NCI-H1105 (cell line): ENCODE results near the gene CUX1.
"Not testable (repeated sequence)": the region's sequence is repeated elsewhere in the genome, so short reads cannot be mapped to it uniquely, and the experiment has no call there.

Source experiments
- DNase-seq: peaks from one replicate; lab custom pipeline; 2025; lab: John Stamatoyannopoulos, UW

CUX1 gene

DNA sequence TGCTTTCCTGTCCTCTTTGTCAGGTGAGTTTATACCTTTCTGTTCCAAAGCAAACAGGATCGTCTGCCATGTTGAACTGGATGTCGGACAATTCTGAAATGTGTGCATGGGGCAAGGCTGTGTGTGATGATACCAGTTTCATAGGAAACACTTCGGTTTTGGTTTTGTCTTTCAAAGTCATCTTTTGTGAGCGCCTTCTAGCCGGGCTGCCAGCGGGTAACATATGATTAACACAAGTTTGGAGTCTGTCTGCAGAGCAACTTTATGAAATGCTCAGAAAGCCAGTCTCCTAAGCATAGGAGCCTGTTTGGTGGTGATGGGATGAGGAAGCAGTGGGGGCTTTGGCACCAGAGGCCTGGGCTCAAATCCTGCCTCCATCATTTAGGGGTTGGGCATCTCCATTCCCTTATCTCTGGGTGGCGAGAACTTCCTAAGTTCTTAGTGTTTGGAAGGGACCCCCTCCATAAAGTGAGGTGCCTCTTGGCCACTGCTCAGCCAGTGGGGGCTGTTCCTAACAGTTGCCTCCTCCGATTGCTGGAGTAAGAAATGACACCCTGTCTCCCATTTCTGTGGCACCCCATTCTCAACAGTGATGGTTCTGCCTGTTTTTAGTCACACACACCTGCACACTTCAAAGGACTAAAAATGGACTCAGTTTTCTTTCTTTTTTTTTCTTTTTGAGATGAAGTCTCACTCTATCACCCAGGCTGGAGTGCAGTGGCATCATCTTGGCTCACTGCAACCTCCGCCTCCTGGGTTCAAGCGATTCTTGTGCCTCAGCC, 36.8 kb downstream of the CUX1 start:
- no peak for DNase-seq

DNA sequence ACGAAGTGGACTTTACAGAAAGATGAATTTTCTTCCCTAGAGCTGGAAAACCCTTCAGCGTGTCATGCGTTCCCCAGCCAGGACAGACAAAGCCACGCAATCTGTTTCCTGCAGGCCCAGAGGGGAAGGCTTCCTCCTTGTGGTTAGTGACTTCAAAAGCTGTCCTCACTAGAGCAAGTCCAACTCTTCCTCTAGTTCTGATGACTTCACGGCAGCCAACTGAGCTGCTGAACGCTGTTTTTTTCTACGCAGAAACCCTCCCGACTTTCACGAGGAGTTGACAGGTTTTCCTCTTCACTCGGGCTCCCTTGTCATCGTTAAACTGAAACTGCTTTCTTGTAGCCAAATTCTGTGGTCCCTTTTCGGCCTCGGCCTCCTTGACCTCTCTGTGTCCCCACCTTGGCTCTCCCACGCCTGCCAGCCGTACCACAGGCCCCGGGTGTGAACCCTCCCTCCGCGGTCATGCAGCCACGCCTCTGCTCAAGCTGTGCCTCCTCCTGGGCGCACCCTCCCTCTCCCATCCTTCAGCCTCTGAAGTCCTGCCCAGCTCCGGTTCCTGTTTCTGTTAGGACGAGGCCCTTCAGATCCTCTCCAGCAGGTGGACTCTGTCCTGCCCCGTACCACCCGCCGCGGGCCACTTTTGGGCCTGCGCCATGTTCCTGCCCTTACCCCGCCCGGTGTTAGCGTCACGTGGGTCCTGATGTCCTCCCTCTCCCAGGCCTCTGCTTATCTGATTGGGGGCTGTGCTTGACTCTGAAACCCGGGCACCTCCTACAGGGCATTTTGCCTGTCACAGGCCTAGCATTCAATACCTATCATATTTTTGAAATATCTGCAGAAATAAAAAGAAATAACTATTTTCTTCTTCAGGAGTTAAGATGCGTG, 39.3 kb downstream of the CUX1 start:
- no peak for DNase-seq

DNA sequence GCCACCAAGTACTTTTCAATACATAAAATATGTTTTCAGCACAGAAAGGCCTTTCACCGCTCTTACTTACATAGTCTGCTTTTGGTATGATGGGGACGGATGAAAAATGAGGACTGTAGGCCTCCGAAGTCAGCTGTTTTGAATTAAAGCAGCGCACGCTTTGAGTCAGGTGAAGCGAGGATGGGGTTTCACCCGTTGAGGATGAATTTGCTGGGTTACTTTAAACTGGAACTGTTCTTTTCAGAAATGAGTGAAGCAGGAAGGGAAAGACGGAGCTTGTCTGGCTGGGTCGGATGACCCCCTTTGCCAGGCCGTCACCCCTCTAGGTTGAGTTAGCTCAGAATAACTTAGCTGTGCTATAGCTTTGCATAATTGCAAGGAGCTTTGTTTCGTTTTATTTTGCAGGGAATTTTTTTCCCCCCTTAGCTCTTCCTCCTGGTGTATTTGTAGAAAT, 40.0 kb downstream of the CUX1 start:
- DNase-seq: no peak

- no peak for DNase-seq
Measured at GRCh38 chr7:101858437-101859385, 41.3 kb downstream of the CUX1 start.

DNA sequence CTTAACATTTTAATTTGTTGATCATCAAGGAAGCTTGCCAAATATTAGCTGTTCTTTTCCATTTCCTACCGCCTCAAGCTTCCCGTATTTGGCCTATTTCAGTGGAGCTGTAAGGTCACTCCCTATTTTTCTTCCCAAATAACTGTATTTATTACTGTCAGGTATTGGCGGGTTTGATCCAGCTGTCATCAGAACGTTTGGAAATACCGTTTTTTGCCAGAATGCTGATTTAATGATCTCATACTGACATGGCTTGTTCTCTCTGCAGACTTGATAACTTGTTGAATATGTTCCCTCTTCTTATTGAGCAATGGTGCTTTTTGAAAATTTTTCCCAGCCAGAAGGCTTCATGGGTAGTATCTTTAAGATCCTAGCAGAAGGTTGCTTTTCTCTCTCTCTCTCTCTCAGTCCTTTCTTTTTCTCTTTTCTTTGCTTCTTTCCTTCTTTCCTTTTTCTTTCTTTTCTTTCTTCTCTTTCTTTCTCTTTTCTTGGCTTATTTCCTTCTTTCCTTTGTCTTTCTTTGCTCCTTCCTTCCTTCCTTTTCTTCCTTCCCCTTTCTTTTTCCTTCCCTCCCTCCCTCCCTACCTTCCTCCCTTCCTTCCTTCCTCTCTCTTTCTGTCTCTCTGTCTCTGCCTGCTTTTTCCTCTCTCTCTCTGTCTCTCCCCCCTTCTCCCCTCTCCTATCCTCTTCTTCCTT, 42.1 kb downstream of the CUX1 start:
- DNase-seq: no peak

DNA sequence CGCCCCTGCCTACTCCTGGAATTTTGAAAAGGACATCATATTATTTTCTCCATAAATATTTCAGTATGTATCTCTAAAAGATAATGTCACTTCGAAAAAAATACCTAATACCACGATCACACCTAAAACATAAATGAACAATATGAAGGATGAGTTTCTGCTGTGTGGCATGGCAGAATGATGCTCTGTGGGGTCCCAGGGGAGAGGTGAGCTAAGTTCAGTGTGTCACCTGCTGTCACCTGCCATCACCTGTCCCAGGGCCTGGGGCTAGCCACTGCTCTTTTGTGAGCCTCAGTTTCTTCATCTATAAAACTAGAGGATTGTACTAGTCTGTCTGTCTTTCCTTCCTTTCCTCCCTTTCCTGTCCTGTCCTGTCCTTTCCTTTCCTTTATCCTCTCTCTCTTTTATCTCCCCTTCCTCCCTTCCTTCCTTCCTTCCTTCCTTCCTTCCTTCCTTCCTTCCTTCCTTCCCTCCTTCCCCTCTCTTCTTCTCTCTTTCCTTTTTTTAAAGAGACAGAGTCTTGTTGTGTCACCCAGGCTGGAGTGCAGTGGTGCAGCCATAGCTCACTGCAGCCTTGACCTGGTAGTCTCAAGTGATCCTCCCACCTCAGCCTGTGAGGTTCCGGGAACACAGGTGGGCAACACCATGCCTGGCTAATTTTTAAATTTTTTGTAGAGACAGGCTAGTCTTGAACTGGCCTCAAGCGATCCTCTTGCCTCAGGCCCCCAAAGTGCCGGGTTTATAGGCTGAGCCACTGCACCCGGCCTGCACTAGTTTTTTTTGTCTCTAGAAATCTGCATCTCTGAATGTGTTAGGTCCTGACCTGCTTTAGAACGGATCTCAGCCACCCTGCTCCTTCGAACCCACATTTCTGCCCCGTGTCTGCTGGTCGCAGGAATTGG, 43.1 kb downstream of the CUX1 start:
- DNase-seq: no peak

- DNase-seq: no peak
Measured at GRCh38 chr7:101861218-101861775, 43.9 kb downstream of the CUX1 start.

- no peak for DNase-seq
Measured at GRCh38 chr7:101862280-101863220, 45.1 kb downstream of the CUX1 start.

DNA sequence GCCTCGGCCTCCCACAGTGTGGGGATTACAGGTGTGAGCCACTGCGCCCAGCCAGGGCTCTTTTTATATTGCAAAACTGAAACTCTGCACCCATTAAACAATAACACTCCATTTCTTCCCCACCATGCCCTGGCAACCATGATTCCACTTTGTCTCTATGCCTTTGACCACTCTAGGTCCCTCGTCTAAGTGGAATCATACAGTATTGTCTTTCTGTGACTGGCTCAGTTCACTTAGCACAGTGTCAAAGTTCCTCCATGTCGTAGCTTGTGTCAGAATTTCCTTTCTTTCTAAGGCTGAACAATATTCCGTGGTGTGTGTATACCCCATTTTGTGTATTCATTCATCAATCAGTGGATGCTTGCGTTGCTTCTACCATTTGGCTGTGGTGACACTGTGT, 46.2 kb downstream of the CUX1 start:
- no peak for DNase-seq

DNA sequence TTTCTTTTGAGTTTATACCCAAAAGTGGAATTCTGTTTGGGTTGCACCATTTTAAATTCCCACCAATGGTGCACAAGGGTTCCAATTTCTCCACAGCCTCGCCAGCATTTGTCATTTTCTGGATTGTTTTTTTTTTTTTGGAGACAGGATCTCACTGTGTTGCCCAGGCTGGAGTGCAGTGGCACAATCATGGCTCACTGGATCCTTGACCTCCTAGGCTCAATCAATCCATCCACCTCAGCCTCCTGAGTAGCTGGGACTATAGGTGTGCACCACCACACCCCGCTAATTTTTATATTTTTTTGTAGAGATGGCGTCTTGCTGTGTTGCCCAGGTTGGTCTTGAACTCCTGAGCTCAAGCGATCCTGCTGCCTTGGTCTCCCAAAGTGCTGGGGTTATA, 46.6 kb downstream of the CUX1 start:
- no peak for DNase-seq

DNA sequence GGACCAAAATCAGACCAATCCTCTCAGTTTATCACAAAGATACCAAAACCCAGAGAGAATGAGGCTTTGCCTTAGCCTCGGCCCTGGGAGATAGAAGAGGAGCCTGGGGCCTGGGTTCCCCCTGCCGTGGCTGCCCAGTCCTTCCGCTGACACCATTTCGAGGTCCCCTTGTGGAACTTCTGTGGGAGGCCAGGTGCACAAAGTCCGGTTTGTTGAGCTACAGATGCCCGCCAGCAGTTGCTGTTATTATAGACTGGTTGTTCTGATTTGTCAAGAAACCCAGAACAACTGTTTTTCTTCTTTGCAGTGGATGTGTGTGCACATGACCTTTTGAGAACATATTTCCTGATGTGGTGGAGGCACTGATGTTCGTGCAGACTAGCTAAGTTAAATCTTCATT, 47.6 kb downstream of the CUX1 start:
- DNase-seq: no peak

DNA sequence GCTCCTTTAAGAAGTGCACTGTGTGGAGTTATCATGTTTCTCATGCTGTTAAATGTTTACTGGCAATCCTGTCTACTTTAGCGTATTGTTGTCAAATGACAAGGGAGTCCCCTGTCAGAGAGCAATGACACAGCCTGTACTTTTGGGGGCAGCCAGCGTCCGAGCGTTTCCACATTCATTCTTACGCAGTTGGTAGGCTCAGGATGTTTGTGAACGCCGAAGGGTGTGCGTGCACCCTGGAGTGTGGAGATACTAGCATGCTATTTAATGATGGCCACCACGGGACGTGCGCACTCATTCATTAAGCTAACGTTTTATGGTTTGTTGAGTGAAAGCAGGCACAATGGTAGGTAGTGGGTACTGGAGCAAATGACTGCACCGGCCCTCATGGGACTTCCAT, 48.0 kb downstream of the CUX1 start:
- DNase-seq: no peak

DNA sequence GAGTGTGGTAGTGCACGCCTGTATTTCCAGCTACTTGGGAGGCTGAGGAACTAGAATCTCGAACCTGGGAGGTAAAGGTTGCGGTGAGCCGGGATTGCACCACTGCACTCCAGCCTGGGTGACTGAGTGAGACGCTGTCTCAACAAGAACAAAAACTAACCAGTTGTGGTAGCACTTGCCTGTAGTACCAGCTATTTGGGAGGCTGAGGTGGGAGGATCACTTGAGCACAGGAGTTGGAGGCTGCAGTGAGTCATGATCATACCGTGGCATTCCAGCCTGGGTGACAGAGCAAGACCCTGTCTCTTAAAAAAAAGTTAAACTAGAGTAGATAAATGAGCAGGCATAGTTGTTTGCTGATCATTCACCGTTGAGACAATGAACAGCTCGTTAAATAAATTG, 48.9 kb downstream of the CUX1 start:
- DNase-seq: no peak

DNA sequence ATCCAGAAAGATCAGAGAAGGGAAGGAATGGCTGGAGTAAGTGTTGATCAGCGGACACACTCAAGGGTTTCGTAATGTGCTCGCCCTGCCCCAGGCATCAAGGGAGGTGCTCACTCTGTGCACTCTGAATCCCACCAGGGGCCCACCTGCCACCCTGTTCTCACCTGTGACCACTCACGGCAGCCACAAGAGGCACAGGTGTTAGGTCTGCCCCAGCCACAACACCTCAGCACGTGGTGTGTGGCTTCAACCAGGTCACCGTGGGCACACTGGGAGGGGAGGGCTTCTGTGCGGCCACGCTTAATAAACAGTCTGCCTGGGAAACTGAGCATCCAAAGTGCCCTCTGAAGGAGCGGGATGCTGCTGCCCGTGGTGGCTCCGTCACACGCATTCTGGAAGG, 49.8 kb downstream of the CUX1 start:
- no peak for DNase-seq

DNA sequence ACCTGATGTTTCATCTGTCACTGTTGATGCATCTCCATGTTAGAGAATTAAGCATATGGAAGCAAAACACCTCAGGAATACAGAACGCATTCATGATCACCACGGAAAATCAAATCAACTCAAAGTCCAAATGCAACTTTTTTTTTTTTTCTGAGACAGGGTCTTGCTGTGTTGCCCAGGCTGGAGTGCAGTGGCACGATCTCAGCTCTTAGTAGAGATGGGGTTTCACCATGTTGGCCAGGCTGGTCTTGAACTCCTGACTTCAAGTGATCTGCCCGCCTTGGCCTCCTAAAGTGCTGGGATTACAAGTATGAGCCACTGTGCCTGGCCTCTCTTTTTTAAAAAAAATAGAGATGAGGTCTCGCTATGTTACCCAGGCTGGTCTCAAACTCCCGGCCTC, 50.3 kb downstream of the CUX1 start:
- DNase-seq: not testable (repeated sequence)

GRCh38 chr7:101868191-101868950, 50.9 kb downstream of the CUX1 start:
- no peak for DNase-seq

DNA sequence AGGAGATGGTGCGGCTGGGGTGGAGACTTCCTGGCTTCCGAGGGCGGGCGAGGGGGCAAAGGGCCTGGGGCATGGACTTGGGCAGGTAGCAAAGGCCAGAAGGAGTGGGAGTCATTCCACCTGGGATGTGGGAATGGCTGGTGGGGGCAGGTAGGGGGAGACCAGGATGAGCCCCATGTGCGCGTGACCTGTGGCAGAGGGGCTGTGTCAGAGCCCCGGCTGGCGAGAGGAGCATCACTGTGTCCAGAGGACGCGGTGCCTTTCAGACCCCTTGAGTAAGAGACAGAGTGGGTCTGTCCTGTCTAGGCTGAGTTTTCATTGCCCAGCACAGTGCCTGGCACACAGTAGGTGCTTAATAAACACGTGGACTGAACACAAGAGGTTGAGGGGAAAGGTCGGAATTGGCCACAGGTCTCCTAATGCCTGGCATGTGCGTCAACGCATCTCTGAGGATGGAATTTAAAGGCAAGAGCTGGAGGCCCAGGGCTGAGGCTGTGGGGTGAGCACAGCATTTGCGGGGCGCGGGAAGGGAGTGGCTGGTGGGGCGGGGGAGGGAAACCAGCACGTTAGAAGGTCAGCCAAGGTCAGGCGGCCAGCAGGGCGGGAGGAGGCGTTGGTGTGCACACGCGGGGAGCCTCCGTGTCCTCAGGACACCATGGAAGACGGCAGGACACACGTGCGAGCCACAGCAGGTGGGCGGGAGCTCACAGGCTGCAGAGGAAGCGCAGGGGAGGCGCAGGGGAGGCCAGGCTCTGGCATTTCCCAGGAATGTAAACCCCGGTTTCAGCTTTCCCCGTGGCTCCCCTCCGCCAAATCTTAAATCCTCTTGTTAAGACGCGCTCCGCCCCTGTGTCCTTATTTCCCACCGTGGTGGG, 51.8 kb downstream of the CUX1 start:
- no peak for DNase-seq
